ENCODE results near the gene GART. TPM values are rescaled to one million over a fixed set of nuclear protein-coding genes. Genes with fewer than 3 reads are reported as not detected.
A peak's percentile ranks its signal among the peaks of the same experiment; 100 is the strongest.

Gene GART
- total RNA-seq, 1 experiment from 2014 or later: 162 TPM

DNA sequence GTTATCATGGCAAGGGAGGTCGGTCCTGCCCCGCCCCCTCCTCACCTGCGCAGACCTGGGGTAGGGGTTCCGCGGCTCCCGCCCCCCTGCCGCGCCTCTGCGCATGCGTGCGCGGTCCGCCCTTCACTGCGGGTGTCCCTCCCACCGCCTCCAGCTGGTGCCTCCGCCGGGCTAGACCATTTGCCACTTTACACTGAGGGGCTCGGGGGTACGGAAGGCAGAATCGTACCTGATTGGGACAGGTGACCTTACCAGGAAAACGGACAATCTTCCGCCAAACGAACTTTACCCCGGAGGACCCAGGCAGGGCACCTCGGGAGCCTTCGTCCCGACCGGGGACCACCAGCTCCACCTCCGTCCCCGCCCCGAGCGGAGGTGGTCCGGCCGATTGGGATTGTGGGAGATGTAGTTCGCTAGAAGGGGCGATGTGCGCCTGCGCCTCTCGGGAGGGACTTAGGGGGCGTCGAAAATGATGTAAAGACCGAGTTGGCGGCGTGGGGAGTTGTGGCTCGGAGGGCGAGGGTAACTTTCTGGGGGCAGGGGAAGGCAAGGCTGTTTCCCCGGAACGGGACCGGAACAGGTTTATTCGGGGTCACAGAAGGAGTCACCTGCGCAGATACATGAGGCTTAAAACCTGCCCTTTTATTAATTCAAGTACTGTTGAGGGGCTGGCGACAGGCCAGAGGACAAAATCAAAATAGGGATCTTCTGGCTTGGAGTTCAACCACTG, 50.4 kb downstream of the GART start, which contains the start of gene DNAJC28:
TSS of gene DNAJC28 (minus strand) at position 344 of the 730 bp plus-strand sequence. CDS start 2,323 bp downstream, outside the sequence.
- Histone ChIP-seq H3K4me2 (ENCODE audit: insufficient read depth, insufficient read length, low read length) (peak within 1 kb of the TSS; percentile 85), H2BK12ac (ENCODE audit: insufficient read length, low read depth, low read length) (no peak within 1 kb of the TSS), H2BK15ac (ENCODE audit: low read depth, low read length) (no peak within 1 kb of the TSS), H4K5ac (ENCODE audit: insufficient read length, low read depth, low read length) (no peak within 1 kb of the TSS), H3K9me3 (ENCODE audit: control insufficient read depth, low read depth, low read length) (no peaks in the 10 kb centered on the region), H3K79me2 (ENCODE audit: insufficient read depth, low read length) (no peaks in the 10 kb centered on the region), H4K20me1 (ENCODE audit: control insufficient read depth, insufficient read depth, insufficient read length) (no peaks in the 10 kb centered on the region), H4K91ac (ENCODE audit: insufficient read length, low read depth, low read length) (no peak within 1 kb of the TSS), H3K79me1 (ENCODE audit: insufficient read depth, low read depth, low read length, poor library complexity, severe bottlenecking) (no peaks in the 10 kb centered on the region), H3K23ac (ENCODE audit: insufficient read length, low read depth, low read length) (no peak within 1 kb of the TSS), H3K27ac (ENCODE audit: insufficient read length, low read depth, low read length) (no peak within 1 kb of the TSS), H2AFZ (ENCODE audit: low read length) (peak within 1 kb of the TSS; percentile 65), H3K56ac (ENCODE audit: insufficient read length, low read depth, low read length) (no peak within 1 kb of the TSS), H3K18ac (ENCODE audit: insufficient read length, low read depth, low read length) (peak within 1 kb of the TSS; percentile 22), H3K4ac (ENCODE audit: low read depth, low read length) (no peak within 1 kb of the TSS), H3K14ac (ENCODE audit: insufficient read depth, low read length) (peak within 1 kb of the TSS; percentile 55; the same call in 1 of the 2 replicates), H2BK120ac (ENCODE audit: low read depth, low read length, poor library complexity, severe bottlenecking) (no peak within 1 kb of the TSS), H2AK5ac (ENCODE audit: insufficient read length, low read length) (no peak within 1 kb of the TSS), H3K23me2 (ENCODE audit: insufficient read length, low read depth, low read length, poor library complexity, severe bottlenecking) (peaks cover 7% of the 10 kb centered on the region), H4K8ac (replicated peaks; ENCODE audit: insufficient read length, low read depth, low read length) (no peak within 1 kb of the TSS), H2BK5ac (ENCODE audit: insufficient read length, low read length) (no peak within 1 kb of the TSS), H3K9ac (ENCODE audit: extremely low read depth, insufficient read length, low read length) (peak within 1 kb of the TSS; percentile 63), H2BK20ac (ENCODE audit: low read depth, low read length, poor library complexity, severe bottlenecking) (no peak within 1 kb of the TSS), H3T11ph (ENCODE audit: low read length) (no peak within 1 kb of the TSS), H3K27me3 (ENCODE audit: insufficient read depth, low read length) (no peaks in the 10 kb centered on the region), H3K4me1 (ENCODE audit: insufficient read depth, low read length) (0 out of 2 replicates have a peak, but pooled peaks cover 2% of the 10 kb centered on the region)
- DNase-seq: peak; percentile 96
- Mint-ChIP-seq H3K4me3 (peak within 1 kb of the TSS; percentile 80 to 84), H3K27ac (peak within 1 kb of the TSS; percentile 2 to 95 (median 69); a peak in 6 of 7 replicates), H3K27me3 (ENCODE audit: low read depth) (no peaks in the 10 kb centered on the region; the same call in 1 of the 2 replicates), H3K4me1 (peaks cover 24 to 29% of the 10 kb centered on the region in 2 experiments), H3K9me3 (no peaks in the 10 kb centered on the region; a peak in 2 of 5 replicates), H3K36me3 (ENCODE audit: insufficient read depth in 1 of 3, low read depth in 3 of 3) (peaks cover 0 to 13% (median 11%) of the 10 kb centered on the region in 3 experiments; a peak in 5 of 7 replicates)
- TF ChIP-seq, protein P1, sequence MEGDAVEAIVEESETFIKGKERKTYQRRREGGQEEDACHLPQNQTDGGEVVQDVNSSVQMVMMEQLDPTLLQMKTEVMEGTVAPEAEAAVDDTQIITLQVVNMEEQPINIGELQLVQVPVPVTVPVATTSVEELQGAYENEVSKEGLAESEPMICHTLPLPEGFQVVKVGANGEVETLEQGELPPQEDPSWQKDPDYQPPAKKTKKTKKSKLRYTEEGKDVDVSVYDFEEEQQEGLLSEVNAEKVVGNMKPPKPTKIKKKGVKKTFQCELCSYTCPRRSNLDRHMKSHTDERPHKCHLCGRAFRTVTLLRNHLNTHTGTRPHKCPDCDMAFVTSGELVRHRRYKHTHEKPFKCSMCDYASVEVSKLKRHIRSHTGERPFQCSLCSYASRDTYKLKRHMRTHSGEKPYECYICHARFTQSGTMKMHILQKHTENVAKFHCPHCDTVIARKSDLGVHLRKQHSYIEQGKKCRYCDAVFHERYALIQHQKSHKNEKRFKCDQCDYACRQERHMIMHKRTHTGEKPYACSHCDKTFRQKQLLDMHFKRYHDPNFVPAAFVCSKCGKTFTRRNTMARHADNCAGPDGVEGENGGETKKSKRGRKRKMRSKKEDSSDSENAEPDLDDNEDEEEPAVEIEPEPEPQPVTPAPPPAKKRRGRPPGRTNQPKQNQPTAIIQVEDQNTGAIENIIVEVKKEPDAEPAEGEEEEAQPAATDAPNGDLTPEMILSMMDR (conservative IDR thresholded peaks at IDR 0.05): no peak
- WGBS (ENCODE audit: extremely low coverage, insufficient read length, low lambda C conversion rate): no CpG with 5 or more reads among the region's 52 CpGs
